OCI-LY3 (cell line): ENCODE data around the gene SDE2.

Source experiments
- CTCF ChIP-seq: fragments of 200-600, 300-600 bp; sonication (generic); IDR thresholded peaks from 2 replicates; pipeline ENCODE4 v1.5.1; 2014; ENCODE audit warnings: antibody characterized with exemption, low read length, low read depth
- EZH2phosphoT487 ChIP-seq: fragments of 200-600 bp; shearing (Covaris generic); IDR thresholded peaks from 2 replicates; pipeline ENCODE4 v1.6.1; 2018; ENCODE audit warnings: antibody characterized with exemption, mixed run types, low read depth

DNA sequence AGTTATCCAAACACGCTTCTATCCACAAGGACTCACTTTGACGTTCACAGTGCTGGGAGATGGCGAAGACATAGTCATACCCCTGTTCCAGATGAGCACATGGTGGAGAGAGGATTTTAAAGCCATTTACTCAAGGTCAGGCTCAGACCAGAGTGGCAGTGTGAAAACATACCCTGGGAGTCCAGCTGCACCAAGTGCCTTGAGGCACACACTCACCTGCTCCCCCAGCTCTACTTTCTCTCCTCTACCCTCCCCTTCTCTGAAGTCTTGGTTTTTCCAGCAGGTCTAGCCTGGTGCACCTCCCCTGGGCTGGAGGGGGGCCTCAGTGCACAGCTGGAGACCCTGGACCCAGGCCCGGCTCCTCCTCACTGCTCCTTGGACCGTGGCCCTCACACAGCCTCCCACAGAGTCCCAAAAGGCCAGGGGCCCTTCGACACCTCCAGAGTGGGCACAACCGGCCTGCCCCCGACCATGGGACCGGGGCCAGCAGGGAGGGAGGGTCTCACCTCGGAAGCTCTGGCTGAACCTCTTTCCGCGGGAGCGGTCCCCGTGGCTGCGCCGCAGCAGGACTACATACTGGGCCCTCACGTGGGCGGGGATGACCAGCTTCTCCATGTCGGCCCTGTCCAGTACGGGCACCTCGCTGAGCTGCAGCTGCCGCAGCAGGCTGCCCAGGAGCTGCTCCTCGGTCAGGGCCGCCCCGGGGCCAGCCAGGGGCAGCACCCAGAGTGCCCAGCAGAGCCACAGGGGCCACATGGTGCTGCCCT lies 58.6 kb downstream of the SDE2 start:
- TF ChIP-seq CTCF (no peak), EZH2phosphoT487 (no peak)
